Measurements from ENCODE around the gene SFRP4. TPM values are rescaled to one million over a fixed set of nuclear protein-coding genes. Genes with fewer than 3 reads are reported as not detected.

Gene SFRP4
- total and polyA plus RNA-seq, 2 of the 8 experiments (the other 6 are each of a cell fraction or from before 2014, with no cell fraction given): 0.03 TPM; not detected in 1

- H4K8ac ChIP-seq (ENCODE audit: extremely low read depth, insufficient read depth, low read length): peak overlapping the region; percentile 95; the same call in 1 of the 2 replicates
- peak overlapping the region; percentile 49; the same call in 1 of the 2 replicates for H3K18ac ChIP-seq (ENCODE audit: extremely low read depth, low read length)
- CTCF ChIA-PET (ENCODE audit: partially characterized antibody): interaction anchor here (0.7 to 2.8 kb wide), 16 partner anchors 9 to 414 kb away, joined by 3 to 8 read pairs (median 4); no protein-coding TSS in a partner anchor
- peak overlapping the region; percentile 82; the same call in 1 of the 2 replicates for H2BK15ac ChIP-seq (ENCODE audit: low read length)
- no peak overlapping the region for H2BK20ac ChIP-seq (ENCODE audit: low read length)
- no peak for FAIRE-seq
- H3K23me2 ChIP-seq (ENCODE audit: low read depth, low read length): peaks cover 9% of the 10 kb centered on the region; the same call in 1 of the 2 replicates
- H3K27ac ChIP-seq (ENCODE audit: low read depth, low read length): no peak overlapping the region
- peak overlapping the region; percentile 61 for H2BK12ac ChIP-seq (ENCODE audit: low read depth, low read length)
- 0 out of 2 replicates have a peak overlapping the region, but pooled peaks have one; percentile 5 for H2BK5ac ChIP-seq (ENCODE audit: low read depth, low read length)
- H4K91ac ChIP-seq (replicated peaks; ENCODE audit: insufficient read length, low read length): peak overlapping the region; percentile 22
- POLR2A ChIA-PET (ENCODE audit: partially characterized antibody): interaction anchor here (1.0 kb wide), 1 partner anchor 19 kb away, joined by 3 read pairs; no protein-coding TSS in a partner anchor
- peaks cover 0 to 3% of the 10 kb centered on the region in 2 experiments; a peak in 2 of 4 replicates for H3K9me3 ChIP-seq (ENCODE audit: insufficient read depth in 2 of 2, low read depth in 1 of 2, low read length in 1 of 2)
- peaks cover 0 to 3% of the 10 kb centered on the region in 2 experiments for H4K20me1 ChIP-seq (replicated peaks in 1 of 2; ENCODE audit: control insufficient read depth in 1 of 2, insufficient read depth in 2 of 2, low read length in 2 of 2)
- no peak overlapping the region for H3K56ac ChIP-seq (replicated peaks; ENCODE audit: insufficient read length, low read depth, low read length)
- no peaks in the 10 kb centered on the region for H3K79me1 ChIP-seq (ENCODE audit: low read depth, low read length)
- 2% methylated on average over 52 of the region's 63 CpGs; no CpG with 5 or more reads in 1 of the 2 experiments for WGBS, 2 experiments (ENCODE audit: extremely low coverage in 1 of 2, insufficient coverage in 1 of 2, insufficient read length in 1 of 2, insufficient replicate concordance in 2 of 2, low coverage in 1 of 2, low lambda C conversion rate in 2 of 2, missing lambda C conversion rate in 1 of 2)
- no peak overlapping the region for H2AK5ac ChIP-seq (ENCODE audit: low read depth, low read length)
- 0 out of 8 replicates have a peak, but pooled peaks cover 0 to 2% (median 0%) of the 10 kb centered on the region in 4 experiments for H3K36me3 ChIP-seq (ENCODE audit: control insufficient read depth in 2 of 4, insufficient read depth in 4 of 4, low read length in 3 of 4)
- peak in 1 of 2 experiments; percentile 78 for DNase-seq (ENCODE audit: low read depth in 1 of 2, low spot score in 2 of 2)
- H4K5ac ChIP-seq (ENCODE audit: insufficient read length, low read depth, low read length): no peak overlapping the region
- H3K14ac ChIP-seq (ENCODE audit: insufficient read length): no peak overlapping the region
- peak overlapping the region; percentile 67 to 90 for H3K4me2 ChIP-seq (ENCODE audit: insufficient read depth in 1 of 2, low read depth in 2 of 2, low read length in 2 of 2)
- H3K4ac ChIP-seq (replicated peaks; ENCODE audit: insufficient read length, low read depth, low read length): no peak overlapping the region
- peak overlapping the region; percentile 74; the same call in 1 of the 2 replicates for H2AFZ ChIP-seq (ENCODE audit: low read length)
- peak overlapping the region; percentile 60 to 76 (median 68) for H3K4me3 ChIP-seq (ENCODE audit: extremely low read depth in 1 of 4, insufficient read depth in 2 of 4, low read depth in 3 of 4, low read length in 4 of 4)
- peak overlapping the region; percentile 60 to 84 (median 64) for H3K9ac ChIP-seq (replicated peaks in 1 of 4; ENCODE audit: extremely low read depth in 1 of 4, low read depth in 3 of 4, low read length in 3 of 4)
- H3K23ac ChIP-seq (ENCODE audit: insufficient read length): no peak overlapping the region
- H3K4me1 ChIP-seq (replicated peaks in 1 of 4; ENCODE audit: control insufficient read depth in 3 of 4, insufficient read depth in 4 of 4, low read length in 3 of 4): peaks cover 0 to 7% (median 4%) of the 10 kb centered on the region in 4 experiments; a peak in 6 of 7 replicates
- H3K79me2 ChIP-seq (ENCODE audit: control insufficient read depth in 1 of 2, insufficient read depth in 2 of 2, low read length in 2 of 2): no peaks in the 10 kb centered on the region
- peaks cover 5 to 33% (median 18%) of the 10 kb centered on the region in 4 experiments for H3K27me3 ChIP-seq (replicated peaks in 1 of 4; ENCODE audit: control insufficient read depth in 3 of 4, extremely low read depth in 1 of 4, insufficient read depth in 3 of 4, low read length in 3 of 4)
- no peak overlapping the region for H2BK120ac ChIP-seq (replicated peaks; ENCODE audit: low read depth, low read length)
- TF ChIP-seq SAP30 (IDR thresholded peaks at IDR 0.05; ENCODE audit: insufficient read depth, insufficient replicate concordance, low read length) (no peak), EP300 (IDR thresholded peaks at IDR 0.05; ENCODE audit: borderline replicate concordance in 1 of 2, low read depth in 2 of 2, low read length in 2 of 2) (peak in 1 of 2 experiments; percentile 91; a peak in 1 of 3 replicates), MAFK (IDR thresholded peaks at IDR 0.05; ENCODE audit: low read depth, low read length) (peak; percentile 53; the same call in 1 of the 2 replicates), RBBP5 (IDR thresholded peaks at IDR 0.05; ENCODE audit: borderline replicate concordance, low read depth, low read length) (peak; percentile 83), TBP (IDR thresholded peaks at IDR 0.05; ENCODE audit: low read depth, low read length) (peak; percentile 55; the same call in 1 of the 2 replicates), FOSL1 (IDR thresholded peaks at IDR 0.05; ENCODE audit: insufficient read depth, low read depth, low read length) (no peak), BCL11A (IDR thresholded peaks at IDR 0.05; ENCODE audit: low read depth in 2 of 2, low read length in 2 of 2) (no peak), HDAC2 (IDR thresholded peaks at IDR 0.05; ENCODE audit: borderline replicate concordance in 1 of 2, low read depth in 2 of 2, low read length in 2 of 2) (peak in 1 of 2 experiments; percentile 75; a peak in 1 of 4 replicates)
These were observed 4.5 kb upstream of the SFRP4 start for GRCh38 chr7:37920849-37921805.

Data from H1 (cell line).